Colonic mucosa (tissue), 4 donors: ENCODE measurements around the gene ARF5. TPM values are rescaled to one million over a fixed set of nuclear protein-coding genes. Genes with fewer than 3 reads are reported as not detected.

ENCODE experiments used
- DNase-seq: peaks from one replicate; pipeline ENCODE4 v3.0.0-alpha.2; 2020
- H3K27ac ChIP-seq: fragments of 200-600 bp; one replicate; pipeline ENCODE4 v1.8.0; 2021
- H3K27me3 ChIP-seq: fragments of 200-600 bp; one replicate; pipeline ENCODE4 v1.8.0; 2021
- H3K36me3 ChIP-seq: fragments of 200-600 bp; one replicate; pipeline ENCODE4 v1.8.0; 2021
- H3K4me1 ChIP-seq: fragments of 200-600 bp; one replicate; pipeline ENCODE4 v1.8.0; 2021; ENCODE audit warnings: mild to moderate bottlenecking
- H3K4me3 ChIP-seq: fragments of 200-600 bp; one replicate; pipeline ENCODE4 v1.8.0; 2021
- H3K9ac ChIP-seq, 2 donors: one replicate each; pipeline ENCODE4 v1.7.0; 2013; ENCODE audit warnings: control low read depth in 2 of 2, low read depth in 2 of 2, low read length in 2 of 2
- H3K9me3 ChIP-seq: fragments of 200-600 bp; one replicate; pipeline ENCODE4 v1.8.0; 2021
- intact Hi-C: fragments of 100-400 bp; cut with DNase I; formaldehyde crosslinking; loops from one replicate; pipeline ENCODE4 v1.14.1; 2022
- total RNA-seq, 2 donors: library from RNA; stranded (reverse); fragmentation: NEBNext Ultra II Directional in 1 of 2; extraction: Animal tissue kit (Norgen Biotek cat#: 25700) in 1 of 2; gene quantifications; one replicate each; pipeline ENCODE4 v1.2.1, GENCODE V29; 2021
- TF ChIP-seq, protein P1 (sequence below): fragments of 200-600 bp; IDR thresholded peaks from one replicate; pipeline ENCODE4 v1.8.0; 2022; ENCODE audit warnings: antibody characterized with exemption, mild to moderate bottlenecking
- donor health status: healthy.
- donor health status: DM: no; HTN: no; CAD: no.
- donor health status: DM: no; HTN: no; CAD: no.

Gene ARF5
- total RNA-seq, 2 donors from 2014 or later, result 150 to 178 TPM

DNA sequence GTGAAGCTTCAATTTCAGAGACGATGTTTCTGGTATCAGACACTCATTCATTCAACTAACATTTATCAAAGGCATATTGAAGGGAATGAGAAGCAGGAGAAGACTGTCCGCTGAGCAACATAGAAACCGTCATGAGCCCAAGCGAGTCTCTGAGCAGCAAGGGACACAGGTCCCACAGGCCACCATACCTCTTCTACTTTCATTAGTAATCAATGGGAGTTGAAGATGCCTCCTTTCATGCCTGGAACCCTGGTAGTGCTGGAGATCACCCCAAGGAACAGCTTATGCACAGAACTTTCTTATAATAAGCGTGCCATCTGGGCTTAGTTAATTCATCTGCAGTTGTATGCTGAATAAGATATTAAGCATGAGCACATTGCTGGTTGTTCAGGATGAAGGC is 28.5 kb downstream of the ARF5 start:
- H3K36me3 ChIP-seq, result no peaks in the 10 kb centered on the region
- no peaks in the 10 kb centered on the region for H3K9me3 ChIP-seq
- H3K9ac ChIP-seq, result no peak overlapping the region
- no peak overlapping the region for H3K4me3 ChIP-seq
- H3K27ac ChIP-seq, result no peak overlapping the region
- TF ChIP-seq, protein P1, sequence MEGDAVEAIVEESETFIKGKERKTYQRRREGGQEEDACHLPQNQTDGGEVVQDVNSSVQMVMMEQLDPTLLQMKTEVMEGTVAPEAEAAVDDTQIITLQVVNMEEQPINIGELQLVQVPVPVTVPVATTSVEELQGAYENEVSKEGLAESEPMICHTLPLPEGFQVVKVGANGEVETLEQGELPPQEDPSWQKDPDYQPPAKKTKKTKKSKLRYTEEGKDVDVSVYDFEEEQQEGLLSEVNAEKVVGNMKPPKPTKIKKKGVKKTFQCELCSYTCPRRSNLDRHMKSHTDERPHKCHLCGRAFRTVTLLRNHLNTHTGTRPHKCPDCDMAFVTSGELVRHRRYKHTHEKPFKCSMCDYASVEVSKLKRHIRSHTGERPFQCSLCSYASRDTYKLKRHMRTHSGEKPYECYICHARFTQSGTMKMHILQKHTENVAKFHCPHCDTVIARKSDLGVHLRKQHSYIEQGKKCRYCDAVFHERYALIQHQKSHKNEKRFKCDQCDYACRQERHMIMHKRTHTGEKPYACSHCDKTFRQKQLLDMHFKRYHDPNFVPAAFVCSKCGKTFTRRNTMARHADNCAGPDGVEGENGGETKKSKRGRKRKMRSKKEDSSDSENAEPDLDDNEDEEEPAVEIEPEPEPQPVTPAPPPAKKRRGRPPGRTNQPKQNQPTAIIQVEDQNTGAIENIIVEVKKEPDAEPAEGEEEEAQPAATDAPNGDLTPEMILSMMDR, result no peak
- intact Hi-C loops, result no loop called here
- peaks cover 8% of the 10 kb centered on the region for H3K27me3 ChIP-seq
- no peaks in the 10 kb centered on the region for H3K4me1 ChIP-seq
- DNase-seq, result no peak

DNA sequence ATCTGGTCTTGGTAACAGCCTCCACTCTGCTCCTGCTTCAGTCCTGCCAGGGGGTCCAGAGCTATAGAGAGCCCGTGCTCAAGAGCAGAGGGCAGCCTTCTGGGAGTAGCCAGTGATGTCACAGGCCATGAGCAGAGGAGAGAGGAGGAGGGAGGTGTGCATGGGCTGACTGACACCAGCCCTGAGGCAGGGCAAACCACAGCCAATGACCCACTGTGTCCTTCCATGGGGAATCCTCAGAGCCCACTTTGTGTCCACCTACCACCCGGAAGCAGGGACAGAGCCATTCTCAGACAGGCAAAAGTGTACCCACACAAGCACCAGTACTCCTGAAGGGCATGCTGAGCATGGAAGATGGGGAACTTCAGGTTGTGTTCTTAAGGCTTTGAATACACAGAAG is 29.8 kb downstream of the ARF5 start, which contains the start of gene PAX4:
PAX4 (minus strand) TSS at position 101 of the 400 bp plus-strand sequence. CDS start 2,214 bp downstream, outside the sequence.
- no peaks in the 10 kb centered on the region for H3K36me3 ChIP-seq
- TF ChIP-seq, protein P1, result no peak
- no peak within 1 kb of the TSS for H3K27ac ChIP-seq
- peaks cover 8% of the 10 kb centered on the region for H3K27me3 ChIP-seq
- H3K9me3 ChIP-seq, result no peaks in the 10 kb centered on the region
- DNase-seq, result no peak
- H3K4me3 ChIP-seq, result no peak within 1 kb of the TSS
- intact Hi-C loops, result no loop called here
- H3K9ac ChIP-seq, result no peak within 1 kb of the TSS
- H3K4me1 ChIP-seq, result no peaks in the 10 kb centered on the region

DNA sequence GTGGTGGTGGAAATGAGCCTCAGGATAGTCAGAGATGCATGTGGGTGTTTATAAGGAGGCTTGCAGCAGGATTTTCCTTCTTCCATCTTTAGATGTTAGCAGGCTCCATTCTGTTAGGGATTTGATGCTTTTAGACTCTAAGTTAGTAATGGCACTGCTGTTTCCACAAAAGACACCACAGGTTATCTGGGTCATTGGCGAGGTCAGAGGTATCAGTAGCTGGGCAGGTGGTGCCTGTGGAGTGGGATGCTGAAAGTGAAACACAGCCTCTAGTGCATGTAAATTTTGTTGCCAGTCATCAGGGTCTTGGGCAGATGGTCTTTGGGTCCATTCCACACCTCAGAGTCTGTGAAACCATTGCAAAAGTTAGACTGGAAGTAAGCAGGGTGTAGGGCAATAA is 30.6 kb downstream of the ARF5 start:
- TF ChIP-seq, protein P1, result no peak
- Histone ChIP-seq H3K4me1 (no peaks in the 10 kb centered on the region), H3K27me3 (peaks cover 8% of the 10 kb centered on the region), H3K4me3 (no peak overlapping the region), H3K36me3 (no peaks in the 10 kb centered on the region), H3K9ac (no peak overlapping the region), H3K9me3 (no peaks in the 10 kb centered on the region), H3K27ac (no peak overlapping the region)
- DNase-seq, result no peak
- intact Hi-C loops, result no loop called here

DNA sequence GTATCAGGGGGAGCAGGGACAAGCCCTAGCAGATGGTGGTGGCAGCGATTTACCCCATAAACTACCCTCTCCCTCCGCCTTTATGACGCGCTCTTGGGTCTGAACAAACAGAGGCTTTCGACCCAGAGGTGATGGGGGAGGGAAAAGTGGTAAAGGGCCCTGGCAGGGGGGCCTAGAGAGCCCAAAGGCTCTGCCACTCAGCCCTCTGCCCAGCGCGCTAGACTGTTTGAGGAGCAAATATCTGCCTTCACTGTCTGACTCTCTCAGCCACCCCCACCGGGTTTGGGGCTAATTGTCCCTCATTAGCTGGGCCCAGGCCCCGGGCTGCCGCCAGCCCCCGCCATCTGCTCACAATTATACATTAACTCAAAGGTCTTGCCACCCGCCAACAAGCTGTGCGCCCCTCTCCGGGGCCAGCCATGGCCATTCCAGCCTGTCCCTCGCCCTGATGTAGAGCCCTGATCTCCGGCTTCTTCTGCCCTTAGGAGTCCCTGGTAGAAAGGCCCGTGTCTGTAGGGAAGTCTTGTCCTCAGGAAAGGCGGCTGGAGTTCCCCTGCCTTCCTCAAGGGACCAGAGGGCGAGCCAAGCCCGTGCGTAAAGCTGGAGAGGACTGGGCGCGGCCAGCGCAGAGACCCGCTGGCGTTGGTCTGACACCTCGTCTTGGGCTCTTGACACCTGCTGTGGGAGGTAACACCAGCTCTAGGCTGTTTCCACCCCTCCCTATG is 31.6 kb downstream of the ARF5 start:
- no peak overlapping the region for H3K27ac ChIP-seq
- no peaks in the 10 kb centered on the region for H3K9me3 ChIP-seq
- TF ChIP-seq, protein P1, result no peak
- no peak overlapping the region for H3K4me3 ChIP-seq
- peaks cover 8% of the 10 kb centered on the region for H3K27me3 ChIP-seq
- intact Hi-C loops, result no loop called here
- no peaks in the 10 kb centered on the region for H3K4me1 ChIP-seq
- no peak overlapping the region for H3K9ac ChIP-seq
- no peak for DNase-seq
- H3K36me3 ChIP-seq, result no peaks in the 10 kb centered on the region

DNA sequence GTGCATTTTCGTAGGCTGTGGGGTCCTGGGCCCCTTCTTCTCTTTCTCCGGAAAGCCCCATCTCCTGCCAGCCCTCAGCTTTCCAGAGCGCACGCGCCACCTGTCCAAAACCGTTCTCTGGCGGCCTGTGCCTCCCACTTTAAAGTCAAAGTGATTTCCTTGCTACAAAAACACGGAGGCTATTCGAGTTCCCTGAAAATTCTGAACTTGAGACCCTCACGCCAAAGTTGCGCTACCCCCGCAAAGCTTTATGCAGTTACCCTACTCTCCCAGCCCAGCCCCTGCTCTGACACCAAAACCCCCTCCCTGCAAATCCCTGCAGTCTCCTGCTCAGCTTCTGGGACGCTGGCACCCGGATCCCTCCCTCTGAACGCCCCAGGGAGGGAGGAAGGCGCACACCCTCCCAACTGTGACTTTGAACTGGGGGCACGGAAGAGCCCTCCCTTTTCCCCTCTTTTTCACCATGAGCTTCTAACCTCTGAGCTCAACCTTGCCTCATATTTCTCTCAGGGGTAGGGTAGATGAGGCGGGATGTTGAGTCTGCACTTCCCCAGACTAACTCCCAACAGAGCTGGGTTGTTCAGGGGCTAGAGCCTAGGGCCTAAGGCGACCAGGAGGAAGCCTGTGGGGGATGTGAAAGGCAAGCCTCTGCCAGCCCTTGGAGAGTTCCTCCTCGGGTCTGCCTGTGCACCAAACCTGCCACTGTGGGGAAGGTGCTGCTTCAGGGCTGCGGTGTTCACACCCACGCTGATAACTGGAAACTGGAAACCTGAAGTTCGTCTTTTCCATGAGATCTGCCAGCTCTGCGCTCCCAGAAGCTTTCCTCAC is 32.4 kb downstream of the ARF5 start:
- intact Hi-C loops, result no loop called here
- no peak for DNase-seq
- no peaks in the 10 kb centered on the region for H3K36me3 ChIP-seq
- no peaks in the 10 kb centered on the region for H3K9me3 ChIP-seq
- H3K27me3 ChIP-seq, result peaks cover 8% of the 10 kb centered on the region
- H3K4me1 ChIP-seq, result no peaks in the 10 kb centered on the region
- H3K9ac ChIP-seq, result no peak overlapping the region
- H3K4me3 ChIP-seq, result no peak overlapping the region
- TF ChIP-seq, protein P1, result no peak
- H3K27ac ChIP-seq, result no peak overlapping the region
